Measurements from ENCODE around the gene KLHDC7A.

Gene KLHDC7A

DNA sequence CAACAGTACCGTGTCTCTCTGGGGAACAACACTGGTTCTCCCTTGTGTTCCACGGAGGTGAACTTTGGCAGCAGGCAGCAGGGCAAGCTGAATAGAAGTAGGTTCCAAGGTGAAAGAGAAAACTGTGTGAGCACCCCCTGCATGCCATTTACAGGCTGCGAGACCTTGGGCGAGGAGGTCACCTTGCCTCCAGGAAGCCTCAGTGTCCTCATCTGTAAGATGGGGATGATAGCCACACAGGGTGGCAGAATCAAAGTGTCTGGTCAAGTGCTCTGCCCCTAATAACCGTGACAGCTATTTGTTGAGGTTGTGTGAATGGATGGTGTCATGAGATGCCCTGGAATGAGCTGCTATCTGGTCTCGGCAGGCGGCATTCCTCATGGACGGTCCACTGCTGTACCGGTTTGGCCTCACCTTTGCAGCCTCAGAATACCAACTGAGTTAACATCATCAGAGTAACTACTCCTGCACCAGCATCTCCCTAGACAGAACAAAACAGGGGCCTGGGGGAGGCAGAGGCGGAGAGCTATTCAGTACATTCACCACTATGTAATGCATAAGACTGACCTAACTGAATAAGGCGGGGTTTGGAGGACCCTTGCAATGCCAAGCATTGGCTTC lies 7.4 kb upstream of the KLHDC7A start:
- DNase-seq (ENCODE audit: low read depth in 3 of 3), result no peak

DNA sequence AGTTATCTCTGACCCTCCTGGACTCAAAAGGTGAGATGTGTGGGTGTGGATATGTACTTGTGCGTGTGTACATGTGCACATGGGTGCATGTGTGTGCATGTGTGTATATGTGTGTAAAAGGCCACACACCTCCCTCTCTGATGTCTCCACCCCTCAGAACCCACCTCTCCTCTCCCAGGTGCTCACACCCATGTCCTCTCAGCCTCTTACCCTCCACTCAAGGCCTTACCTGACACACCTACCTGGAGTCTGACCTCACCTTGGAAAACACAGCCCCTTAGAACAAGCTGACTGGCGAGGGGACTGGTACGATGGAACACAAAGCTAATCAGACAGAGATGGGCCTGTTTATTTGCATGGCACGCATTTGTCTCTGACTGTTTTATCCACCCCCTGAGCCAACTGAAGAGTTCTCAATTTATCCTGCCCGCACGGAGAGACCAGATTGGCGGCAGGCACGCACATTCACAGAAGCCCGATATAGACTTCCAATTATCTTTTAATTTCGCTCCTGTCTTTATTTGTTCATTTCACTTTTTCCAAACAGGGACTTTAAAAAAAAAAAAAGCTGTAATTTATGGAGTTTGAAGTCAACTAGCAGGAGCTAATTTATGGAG lies 6.1 kb upstream of the KLHDC7A start:
- DNase-seq (ENCODE audit: low read depth in 3 of 3), result no peak

DNA sequence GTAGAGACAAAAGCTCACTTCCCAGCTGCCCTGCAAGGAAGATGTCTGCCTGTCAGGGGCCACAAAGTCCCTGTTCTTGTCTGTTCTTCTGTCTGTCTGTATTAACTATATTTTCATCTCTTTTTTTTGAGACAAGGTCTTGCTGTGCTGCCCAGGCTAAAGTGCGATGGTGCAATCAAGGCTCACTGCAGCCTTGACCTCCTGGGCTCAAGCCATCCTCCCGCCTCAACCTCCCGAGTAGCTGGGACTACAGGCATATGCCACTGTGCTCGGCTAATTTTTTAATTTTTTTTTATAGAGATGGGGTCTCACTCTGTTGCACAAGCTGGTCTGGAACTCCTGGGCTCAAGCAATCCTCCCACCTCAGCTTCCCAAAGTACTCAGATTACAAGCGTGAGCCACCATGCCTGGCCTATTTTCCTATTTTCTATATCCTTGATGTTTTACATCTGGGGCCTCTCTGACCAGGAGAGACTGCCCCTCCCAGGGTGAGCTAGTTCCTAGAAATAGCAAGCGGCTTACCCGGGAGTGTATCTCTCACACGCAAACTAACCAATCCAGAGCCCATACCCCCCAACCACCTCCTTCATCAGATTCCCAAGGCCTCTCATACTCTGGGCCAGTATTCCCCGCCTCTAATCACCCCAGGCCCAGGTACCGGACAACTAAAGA lies 5.4 kb upstream of the KLHDC7A start:
- DNase-seq (ENCODE audit: low read depth in 3 of 3), result no peak

DNA sequence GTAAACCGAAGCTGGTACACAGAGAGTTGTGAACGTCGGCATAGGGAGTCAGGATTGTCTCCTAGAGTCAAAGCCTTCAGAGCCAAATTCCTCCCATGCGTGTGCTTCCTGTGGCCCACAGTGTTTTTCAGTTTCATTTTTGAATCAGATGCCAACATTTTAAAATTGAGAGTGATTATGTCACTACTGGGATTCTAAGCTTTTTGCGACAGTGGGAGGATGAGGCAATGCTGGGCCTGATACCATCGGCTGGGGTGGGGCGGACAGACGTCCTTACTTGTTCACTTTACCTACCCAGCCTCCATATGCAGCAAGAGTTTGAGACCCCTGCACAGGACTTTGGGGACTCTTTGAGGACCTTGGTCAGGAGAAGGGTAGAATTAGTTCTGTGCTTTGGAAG lies 1.3 kb upstream of the KLHDC7A start:
- no peak for DNase-seq (ENCODE audit: low read depth in 3 of 3)

DNA sequence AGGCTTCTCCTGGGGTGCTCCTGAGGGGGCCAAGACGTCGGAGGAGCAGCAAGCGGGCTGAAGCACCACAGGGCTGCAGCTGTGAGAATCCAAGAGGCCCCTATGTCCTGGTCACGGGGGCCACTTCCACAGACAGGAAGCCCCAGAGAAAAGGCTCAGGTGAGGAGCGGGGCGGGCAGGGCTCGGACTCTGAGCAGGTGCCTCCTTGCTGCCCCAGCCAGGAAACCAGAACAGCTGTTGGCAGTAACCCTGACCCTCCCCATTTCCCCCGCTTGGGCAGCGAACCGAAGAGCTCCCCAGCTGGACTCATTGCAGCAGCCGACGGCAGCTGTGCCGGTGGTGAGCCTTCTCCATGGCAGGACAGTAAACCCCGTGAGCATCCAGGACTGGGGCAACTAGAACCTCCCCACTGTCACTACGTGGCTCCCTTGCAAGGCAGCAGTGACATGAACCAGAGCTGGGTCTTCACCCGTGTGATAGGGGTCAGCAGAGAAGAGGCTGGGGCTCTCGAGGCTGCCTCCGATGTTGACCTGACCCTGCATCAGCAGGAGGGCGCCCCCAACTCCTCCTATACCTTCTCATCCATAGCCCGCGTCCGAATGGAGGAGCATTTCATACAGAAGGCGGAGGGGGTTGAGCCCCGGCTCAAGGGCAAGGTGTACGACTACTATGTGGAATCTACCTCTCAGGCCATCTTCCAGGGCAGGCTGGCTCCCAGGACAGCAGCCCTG lies 625 bp downstream of the KLHDC7A start:
- DNase-seq (ENCODE audit: low read depth in 3 of 3), result no peak

DNA sequence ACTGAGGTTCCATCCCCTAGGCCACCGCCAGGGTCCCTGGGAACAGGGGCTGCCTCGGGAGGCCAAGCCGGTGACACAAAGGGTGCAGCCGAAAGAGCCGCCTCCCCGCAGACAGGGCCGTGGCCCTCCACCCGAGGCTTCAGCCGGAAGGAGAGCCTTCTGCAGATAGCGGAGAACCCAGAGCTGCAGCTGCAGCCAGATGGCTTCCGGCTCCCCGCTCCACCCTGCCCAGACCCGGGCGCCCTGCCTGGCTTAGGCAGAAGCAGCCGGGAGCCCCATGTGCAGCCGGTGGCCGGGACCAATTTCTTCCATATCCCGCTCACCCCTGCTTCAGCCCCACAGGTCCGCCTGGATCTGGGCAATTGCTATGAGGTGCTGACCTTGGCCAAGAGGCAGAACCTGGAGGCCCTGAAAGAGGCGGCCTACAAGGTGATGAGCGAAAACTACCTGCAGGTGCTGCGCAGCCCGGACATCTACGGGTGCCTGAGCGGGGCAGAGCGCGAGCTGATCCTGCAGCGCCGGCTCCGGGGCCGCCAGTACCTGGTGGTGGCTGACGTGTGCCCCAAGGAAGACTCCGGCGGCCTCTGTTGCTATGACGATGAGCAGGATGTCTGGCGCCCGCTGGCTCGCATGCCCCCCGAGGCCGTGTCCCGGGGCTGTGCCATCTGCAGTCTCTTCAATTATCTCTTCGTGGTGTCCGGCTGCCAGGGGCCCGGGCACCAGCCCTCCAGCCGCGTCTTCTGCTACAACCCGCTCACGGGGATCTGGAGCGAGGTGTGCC lies 1.4 kb downstream of the KLHDC7A start:
- no peak for DNase-seq (ENCODE audit: low read depth in 3 of 3)

DNA sequence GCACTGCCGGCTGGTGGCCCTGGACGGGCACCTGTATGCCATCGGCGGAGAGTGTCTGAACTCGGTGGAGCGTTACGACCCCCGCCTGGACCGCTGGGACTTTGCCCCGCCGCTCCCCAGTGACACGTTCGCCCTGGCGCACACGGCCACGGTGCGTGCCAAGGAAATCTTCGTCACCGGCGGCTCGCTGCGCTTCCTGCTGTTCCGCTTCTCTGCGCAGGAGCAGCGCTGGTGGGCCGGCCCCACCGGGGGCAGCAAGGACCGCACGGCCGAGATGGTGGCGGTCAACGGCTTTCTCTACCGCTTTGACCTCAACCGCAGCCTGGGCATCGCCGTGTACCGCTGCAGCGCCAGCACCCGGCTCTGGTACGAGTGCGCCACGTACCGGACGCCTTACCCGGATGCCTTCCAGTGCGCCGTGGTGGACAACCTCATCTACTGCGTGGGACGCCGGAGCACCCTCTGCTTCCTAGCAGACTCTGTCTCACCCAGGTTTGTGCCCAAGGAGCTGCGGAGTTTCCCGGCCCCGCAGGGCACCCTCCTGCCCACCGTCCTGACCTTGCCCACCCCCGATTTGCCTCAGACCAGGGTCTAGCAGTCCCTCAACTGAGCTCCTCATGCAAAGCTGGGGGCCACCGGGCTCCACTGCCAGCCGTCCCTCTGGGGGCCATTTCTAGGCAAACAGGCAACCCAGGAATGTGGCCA lies 2.1 kb downstream of the KLHDC7A start:
- DNase-seq (ENCODE audit: low read depth in 3 of 3), result no peak

DNA sequence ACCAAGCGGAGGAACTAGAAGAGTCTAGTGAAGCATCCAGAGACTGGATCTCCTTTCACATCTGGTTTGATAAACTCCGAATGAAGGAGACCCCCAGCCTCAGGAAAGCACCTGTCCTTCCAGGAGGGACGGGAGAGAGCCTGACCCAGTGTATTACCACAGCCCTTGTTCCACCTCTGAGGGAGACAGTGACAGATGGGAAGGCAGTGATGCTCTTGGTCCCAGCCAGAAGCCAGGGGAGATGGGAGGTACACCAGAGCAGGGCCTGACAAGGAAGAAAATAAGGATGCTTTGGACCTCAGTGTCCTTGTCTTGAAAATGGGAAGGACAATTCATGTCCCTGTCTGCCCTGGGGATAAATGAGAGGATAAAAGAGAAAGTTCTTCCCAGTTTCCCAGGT lies 3.5 kb downstream of the KLHDC7A start:
- DNase-seq (ENCODE audit: low read depth in 3 of 3), result no peak

DNA sequence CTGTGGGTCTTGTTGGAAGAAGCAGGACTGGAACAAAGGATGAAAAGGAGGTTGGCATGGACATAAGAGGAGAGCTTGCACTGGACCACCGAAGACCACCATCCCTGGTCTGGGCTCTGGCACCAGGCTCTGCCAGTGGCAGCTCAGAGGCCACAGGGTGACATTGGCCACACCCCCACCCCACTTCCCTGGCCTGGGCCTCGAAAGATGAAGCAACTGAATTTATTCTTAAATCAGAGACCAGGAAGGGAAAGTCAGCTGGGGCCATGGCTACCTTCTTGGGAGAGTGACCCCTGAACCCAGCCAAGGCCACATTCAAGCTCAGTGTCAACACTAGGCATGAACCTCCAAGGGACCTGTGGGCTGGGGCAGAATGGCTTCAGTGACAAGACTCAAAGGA lies 4.0 kb downstream of the KLHDC7A start:
- no peak for DNase-seq (ENCODE audit: low read depth in 3 of 3)

DNA sequence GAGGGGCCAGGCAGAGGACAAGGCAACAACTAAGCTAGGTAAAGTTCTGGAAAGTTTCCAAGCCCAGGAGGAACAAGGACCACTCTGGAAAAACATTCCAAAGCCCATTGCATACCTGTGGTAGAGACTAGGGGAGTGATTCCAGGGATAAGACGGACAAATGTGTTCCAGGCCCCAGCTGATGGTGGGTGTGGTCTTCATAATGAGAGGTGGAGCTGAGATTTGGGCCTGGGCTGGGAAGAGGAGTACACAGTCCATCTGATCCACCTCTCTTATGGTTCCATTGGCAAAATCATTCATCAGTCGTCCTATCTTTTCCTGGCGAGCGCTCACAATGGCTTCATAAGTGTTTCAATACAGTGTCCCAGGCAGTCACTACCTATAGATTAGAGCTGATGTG lies 4.5 kb downstream of the KLHDC7A start:
- DNase-seq (ENCODE audit: low read depth in 3 of 3), result no peak

DNA sequence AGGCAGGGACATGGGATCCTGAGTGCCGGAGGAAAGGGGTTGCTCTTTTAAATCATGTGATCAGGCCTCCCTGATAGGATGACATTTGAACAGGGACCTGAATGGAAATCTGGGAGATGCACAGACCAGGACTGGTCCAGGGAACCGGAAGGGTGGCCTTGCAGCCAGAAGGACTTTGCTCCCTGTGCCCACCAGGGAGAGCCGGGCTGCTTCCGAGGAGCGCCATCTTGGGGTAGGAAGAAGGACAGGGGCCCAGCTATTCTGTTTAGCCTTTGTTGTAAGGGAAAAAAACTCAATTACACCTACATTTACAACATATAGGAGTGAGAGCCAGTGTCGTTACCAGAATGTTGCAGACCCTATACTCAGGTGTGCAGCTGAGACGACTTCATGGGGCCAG lies 5.5 kb downstream of the KLHDC7A start:
- no peak for DNase-seq (ENCODE audit: low read depth in 3 of 3)

DNA sequence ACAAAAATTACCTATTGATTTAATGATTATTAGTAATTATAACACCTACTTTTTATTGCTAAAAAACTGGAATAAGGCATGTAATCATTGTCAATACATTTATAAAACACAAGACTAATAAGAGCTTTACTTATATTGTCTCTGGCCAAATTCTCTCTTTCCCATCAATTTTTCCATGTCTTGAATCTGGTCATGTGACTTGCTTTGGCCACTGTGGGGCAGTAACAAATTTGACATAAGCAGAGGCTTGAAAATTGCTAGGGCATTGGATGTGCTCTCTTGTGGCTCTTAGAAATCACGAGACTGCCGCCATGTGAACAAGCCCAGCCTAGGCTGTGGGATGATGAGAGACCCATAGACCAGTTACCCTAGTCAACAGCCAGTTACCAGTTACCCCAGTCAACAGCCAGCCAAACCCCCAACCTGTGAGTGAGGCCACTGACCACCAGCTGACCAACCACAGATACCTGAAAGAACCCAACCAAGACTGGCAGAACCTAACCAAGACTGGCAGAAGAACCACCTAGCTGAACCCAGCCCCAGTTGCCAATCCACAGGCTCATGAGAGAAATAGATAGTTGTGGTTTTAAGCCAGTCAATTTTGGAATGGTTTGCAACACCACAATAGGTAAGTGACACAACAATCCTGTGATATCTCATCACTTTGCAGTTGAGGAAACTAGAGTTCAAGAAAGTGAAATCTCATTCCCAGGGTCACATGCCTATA lies 8.8 kb downstream of the KLHDC7A start:
- no peak for DNase-seq (ENCODE audit: low read depth in 3 of 3)

DNA sequence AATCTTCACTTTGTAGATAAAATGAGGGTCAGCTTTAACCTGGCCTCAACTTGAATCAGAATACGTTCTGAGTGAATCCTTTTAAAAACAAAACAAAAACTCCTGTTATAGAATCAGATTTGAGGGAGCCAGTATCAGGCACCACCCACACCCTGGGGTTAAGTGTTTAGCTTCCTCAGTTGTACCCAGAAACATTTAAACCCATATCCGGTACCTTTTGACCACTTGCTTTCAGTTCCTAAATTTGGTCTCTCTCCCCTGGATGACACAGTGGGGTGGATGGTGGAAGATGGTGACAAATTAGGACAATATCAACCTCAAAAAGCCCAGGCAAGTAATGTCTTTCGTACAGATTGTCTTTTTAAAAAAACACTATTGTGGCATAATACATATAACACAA lies 10.4 kb downstream of the KLHDC7A start:
- DNase-seq (ENCODE audit: low read depth in 3 of 3), result no peak

DNA sequence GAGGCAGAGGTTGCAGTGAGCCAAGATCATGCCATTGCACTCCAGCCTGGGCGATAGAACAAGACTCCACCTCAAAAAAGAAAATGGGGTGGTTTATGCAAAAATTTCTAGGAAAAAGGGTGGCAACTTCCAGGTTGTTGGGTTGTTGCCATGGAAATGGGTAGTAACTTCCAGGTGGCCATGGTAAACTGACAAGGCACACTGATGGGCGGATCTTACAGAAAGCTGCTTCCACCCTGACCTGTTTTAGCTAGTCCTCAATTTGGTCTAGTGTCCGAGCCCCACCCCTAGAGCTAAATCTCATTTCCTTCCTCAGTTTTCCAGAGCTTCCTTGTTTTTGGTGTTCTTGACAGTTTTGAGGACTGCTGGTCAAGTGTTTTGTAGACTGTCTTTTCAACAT lies 13.6 kb downstream of the KLHDC7A start:
- no peak for DNase-seq (ENCODE audit: low read depth in 3 of 3)

DNA sequence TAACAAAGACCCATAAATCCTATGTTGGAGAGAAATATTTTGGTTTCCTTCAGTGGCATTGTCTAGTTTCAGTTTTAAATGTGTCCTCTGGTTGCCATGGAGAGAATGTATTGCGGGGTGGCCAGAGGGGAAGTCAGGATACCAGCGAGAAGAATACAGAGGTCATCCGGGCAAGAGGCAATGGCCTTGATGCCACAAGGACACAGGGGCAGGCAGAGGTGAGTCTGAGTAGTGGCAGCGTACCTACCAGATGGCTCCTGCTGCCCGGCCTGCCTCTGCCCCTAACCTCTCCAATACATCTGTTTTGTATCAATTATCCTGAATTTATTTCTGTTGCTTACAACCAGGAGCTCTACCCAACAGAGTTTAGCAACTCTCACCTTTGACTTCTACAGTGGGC lies 14.9 kb downstream of the KLHDC7A start:
- no peak for DNase-seq (ENCODE audit: low read depth in 3 of 3)

DNA sequence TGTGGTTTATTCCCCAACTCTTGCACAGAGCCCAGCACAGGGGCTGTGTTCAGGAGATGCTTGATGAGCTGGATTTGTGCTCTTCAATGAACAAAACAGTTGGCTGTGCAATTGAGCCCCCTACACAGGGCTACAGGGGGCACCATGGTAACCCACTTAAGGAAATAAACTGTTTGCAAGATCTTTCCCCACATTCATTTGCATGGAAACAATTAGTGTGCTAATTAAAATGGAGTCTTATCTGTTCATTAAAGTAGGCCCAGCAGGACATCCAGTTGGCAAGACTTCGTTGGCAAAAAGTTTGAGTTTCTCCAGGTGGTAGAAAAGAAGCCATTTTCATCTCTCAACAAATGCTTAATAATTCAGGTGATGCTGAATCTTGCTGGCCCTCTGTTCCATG lies 15.3 kb downstream of the KLHDC7A start:
- DNase-seq (ENCODE audit: low read depth in 3 of 3), result no peak

DNA sequence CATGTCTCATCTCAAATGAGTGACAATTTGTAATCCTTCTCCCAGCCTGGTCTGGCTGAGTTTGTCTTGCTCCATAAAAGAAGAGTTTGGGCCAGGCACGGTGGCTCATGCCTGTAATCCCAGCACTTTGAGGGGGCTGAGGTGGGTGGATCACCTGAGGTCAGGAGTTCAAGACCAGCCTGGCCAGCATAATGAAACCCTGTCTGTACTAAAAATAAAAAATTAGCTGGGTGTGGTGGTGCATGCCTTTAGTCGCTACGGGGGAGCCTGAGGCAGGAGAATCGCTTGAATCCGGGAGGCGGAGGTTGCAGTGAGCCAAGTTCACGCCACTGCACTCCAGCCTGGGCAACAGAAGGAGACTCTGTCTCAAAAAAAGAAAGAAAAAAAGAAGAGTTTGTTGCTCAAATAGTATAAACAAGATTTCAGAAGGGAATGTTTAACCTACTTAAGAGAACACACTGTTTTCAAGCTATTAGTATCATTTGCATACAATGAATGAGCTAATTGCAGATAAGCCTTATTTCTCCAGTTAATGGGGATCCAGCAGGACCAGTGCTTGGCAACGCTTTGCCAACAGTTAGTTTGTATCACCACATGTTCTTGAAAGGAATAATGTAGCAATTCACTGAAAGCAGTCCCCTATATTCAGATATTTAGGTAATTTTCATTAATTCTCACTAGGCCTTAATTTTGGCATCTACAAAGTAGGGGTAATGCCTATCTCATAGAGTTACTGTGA lies 15.9 kb downstream of the KLHDC7A start:
- DNase-seq (ENCODE audit: low read depth in 3 of 3), result no peak

DNA sequence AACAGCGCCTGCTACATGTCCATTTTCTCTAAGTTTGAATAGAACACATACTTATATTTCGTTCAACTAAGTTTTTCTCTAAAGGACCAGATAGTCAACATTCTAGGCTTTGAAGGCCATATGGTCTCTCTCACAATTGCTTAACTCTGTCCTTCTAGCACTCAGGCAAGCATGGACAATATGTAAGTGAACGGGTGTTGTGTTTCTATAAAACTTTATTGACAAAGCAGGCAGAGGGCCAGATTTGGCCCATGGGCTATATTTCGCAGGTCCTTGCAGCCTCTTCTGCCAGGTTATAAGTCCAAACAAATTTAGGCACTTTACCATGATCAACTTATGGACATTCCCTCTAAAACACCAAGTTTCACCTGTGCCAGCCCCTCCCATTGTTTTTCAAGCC lies 21.1 kb downstream of the KLHDC7A start:
- DNase-seq (ENCODE audit: low read depth in 3 of 3), result no peak

DNA sequence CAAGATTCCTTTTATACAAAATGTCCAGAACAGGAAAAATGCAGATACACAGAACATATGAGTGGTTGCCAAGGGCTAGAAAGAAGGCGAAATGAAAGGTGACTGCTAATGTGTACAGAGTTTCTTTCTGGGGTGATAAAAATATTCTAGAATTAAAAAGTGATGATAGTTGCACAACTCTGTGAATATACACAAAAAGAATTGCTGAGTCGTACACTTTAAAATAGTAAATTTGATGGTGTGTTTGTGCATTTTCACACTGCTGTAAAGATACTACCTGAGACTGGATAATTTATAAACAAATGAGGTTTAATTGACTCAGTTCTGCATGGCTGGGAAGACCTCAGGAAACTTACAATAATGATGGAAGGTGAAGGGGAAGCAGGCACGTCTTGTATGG lies 23.9 kb downstream of the KLHDC7A start:
- DNase-seq (ENCODE audit: low read depth in 3 of 3), result no peak

DNA sequence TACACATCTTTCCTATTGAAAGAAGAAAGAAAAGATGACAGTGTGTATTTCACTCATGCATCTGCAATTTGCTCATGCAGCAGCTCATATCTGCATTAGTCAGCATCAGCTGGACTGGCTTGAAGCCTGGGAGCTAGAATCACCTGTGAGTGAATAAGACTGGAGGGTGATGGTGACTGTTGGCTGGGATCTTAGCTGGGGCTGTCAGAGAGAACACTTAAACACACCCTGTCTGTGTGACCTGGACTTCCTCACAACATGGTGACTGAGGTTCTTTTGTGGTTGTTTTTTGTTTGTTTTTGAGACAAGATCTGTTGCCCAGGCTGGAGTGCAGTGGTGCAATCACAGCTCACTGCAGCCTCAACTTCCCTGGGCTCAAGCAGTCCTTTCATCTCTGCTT lies 24.9 kb downstream of the KLHDC7A start:
- DNase-seq (ENCODE audit: low read depth in 3 of 3), result no peak
